Epithelial cell of esophagus (primary cell): ENCODE data around the gene SFXN4.

Source experiments
- DNase-seq: peaks from one replicate; pipeline ENCODE4 v3.0.0; 2010; ENCODE audit warnings: low read depth
- H3K4me3 ChIP-seq: 2 replicates; pipeline ENCODE4 v1.5.1; 2011; ENCODE audit warnings: mild to moderate bottlenecking, low read length, control low read depth
- TF ChIP-seq, protein P1 (sequence below): IDR thresholded peaks from 2 replicates; pipeline ENCODE4 v1.5.1; 2011; ENCODE audit warnings: low read depth, mild to moderate bottlenecking, low read length, control low read depth, inconsistent platforms; ENCODE audit not compliant: insufficient read depth; ENCODE audit errors: missing control alignments

Gene SFXN4

DNA sequence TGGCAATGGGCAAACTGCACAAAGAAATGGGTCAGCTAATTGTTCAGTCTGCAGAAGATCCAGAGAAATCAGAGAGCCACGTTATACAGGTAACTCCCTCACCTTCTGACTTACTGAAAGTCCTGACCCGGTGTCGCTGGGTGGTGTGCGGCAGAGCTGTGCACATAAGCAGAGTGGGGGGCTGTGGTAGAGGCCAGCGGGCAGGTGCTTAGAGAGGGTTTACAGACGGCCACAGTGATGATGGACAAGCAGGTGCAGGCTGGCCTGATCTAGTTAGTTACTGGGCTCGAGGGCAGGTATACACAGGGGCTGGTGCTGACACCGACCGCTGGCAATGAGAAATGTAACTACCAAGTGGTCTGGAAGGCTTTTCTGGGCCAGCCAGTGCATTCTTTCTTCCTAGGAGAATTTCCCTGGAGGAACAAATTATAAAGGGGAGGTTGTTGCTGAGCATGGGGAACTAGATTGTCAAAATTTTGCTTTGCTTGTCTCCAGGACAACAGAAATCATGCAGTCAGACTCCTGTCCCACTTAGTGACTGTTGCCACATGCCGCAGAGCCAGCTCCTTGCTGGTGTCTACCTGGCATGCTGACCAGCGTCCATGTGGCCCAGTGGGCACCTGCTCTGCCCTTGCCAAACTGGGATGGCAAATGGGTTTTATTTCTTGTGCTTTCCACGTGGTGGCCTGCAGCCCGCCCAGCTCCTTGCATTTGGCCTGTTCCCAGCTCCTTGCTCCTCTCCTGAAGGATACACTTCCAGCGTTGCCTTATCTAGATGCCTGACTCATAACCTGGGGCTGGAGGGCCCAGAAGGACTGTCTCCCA lies 32.8 kb downstream of the SFXN4 start:
- no peak overlapping the region for H3K4me3 ChIP-seq
- TF ChIP-seq, protein P1, sequence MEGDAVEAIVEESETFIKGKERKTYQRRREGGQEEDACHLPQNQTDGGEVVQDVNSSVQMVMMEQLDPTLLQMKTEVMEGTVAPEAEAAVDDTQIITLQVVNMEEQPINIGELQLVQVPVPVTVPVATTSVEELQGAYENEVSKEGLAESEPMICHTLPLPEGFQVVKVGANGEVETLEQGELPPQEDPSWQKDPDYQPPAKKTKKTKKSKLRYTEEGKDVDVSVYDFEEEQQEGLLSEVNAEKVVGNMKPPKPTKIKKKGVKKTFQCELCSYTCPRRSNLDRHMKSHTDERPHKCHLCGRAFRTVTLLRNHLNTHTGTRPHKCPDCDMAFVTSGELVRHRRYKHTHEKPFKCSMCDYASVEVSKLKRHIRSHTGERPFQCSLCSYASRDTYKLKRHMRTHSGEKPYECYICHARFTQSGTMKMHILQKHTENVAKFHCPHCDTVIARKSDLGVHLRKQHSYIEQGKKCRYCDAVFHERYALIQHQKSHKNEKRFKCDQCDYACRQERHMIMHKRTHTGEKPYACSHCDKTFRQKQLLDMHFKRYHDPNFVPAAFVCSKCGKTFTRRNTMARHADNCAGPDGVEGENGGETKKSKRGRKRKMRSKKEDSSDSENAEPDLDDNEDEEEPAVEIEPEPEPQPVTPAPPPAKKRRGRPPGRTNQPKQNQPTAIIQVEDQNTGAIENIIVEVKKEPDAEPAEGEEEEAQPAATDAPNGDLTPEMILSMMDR, result no peak
- DNase-seq, result no peak

DNA sequence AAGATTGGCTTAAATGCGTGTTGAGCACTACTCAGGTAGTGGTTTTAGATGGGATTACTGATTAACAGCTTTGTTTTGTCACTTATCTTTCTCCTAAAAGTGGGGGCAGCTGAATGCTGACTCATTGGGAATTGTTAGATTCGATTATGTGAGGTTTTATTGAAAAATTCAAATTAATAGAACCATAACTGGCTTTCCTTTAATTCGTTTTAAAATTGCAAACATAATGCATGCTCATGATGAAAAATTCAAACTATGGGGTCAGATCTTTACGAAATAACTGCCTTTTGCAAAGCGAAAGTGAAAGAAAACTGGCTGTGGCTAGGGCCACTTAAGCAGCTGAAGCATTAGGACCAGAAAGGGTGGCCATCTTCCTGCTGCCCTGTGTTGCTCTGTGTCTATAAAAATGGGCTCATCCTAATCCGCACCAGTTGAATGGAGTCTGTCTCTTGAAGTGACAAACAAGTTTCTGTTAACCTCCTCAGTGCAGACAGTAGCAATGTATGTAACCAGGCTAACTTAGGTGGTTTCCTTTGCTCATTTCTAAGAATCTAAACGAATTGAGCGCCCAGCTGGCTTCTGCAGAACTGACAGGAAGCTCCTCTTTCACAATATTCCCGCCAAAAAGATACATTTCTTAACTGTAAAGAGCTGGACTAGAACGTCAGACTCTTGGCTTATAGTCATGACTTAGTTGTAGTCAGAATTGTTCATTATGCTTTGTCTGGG lies 33.8 kb downstream of the SFXN4 start:
- TF ChIP-seq, protein P1, result no peak
- no peak overlapping the region for H3K4me3 ChIP-seq
- no peak for DNase-seq

DNA sequence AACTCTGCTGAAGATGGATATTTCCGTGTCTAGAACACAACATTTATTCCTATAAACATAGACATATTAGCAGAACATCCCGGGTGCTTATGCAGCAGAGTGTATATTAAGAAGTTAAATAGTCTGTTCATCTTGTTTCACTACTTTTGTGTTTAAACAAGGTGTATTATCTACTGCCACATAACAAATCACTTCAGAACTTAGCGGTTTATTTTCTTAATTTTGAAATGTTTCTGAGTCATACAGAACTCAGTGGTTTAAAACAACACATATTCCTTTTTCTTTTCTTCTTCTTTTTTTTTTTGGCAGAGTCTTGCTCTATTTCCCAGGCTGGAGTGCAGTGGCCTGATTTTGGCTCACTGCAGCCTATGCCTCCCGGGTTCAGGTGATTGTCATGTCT lies 35.8 kb downstream of the SFXN4 start:
- H3K4me3 ChIP-seq, result no peak overlapping the region
- TF ChIP-seq, protein P1, result no peak
- DNase-seq, result no peak

DNA sequence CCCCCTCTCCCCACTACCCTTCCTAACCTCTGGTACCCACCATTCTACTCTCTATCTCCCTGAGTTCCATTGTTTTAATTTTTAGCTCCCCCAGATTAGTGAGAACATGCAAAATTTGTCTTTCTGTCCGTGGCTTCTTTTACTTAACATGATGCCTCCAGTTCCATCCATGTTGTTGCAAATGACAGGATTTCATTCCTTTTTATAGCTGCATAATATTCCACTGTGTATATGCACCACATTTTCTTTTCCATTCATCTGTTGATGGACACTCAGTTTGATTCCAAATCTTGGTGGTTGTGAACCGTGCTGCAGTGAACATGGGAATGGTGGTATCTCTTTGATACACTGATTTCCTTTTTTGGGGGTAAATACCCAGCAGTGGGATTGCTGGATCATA lies 39.6 kb downstream of the SFXN4 start:
- H3K4me3 ChIP-seq, result no peak overlapping the region
- TF ChIP-seq, protein P1, result no peak
- no peak for DNase-seq

DNA sequence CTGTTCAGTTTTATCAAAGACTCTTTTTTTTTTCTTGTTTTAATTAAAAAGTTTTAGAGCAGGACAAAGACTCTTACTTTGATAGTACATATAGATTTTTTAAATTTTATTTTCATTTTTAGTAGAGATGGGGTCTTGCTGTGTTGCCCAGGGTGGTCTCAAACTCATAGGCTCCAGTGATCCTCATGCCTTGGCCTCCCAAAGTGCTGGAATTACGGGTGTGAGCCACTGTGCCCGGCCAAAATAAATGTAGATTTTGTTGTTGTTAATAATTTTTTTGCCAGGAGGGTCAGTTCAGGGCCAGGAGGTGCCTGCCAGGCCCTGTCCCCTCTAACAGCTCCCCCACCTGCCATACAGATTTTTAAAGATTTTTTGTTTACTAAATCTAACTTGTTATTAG lies 44.6 kb downstream of the SFXN4 start:
- TF ChIP-seq, protein P1, result no peak
- H3K4me3 ChIP-seq, result no peak overlapping the region
- DNase-seq, result no peak

DNA sequence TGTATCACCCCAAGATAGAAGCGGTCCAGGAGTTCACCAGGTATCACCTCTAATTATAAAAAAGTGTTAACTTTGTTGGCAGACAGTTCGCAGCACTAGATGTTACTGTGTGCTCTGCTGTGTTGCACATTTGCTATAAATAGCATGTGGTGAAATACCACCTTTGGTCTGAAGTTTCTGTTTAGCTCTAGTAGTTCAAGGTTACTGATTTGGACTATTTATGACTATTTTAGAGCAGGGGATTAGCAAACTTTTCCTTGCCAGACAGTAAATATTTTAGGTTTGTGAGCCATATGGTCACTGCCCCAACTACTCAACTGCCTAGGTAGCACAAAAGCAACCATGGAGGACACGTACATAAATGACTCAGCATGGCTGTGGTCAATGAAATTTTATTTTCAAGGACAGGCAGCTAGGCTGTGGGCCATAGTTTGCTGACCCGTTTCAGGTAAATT lies 45.1 kb downstream of the SFXN4 start:
- H3K4me3 ChIP-seq, result no peak overlapping the region
- no peak for DNase-seq
- TF ChIP-seq, protein P1, result no peak

DNA sequence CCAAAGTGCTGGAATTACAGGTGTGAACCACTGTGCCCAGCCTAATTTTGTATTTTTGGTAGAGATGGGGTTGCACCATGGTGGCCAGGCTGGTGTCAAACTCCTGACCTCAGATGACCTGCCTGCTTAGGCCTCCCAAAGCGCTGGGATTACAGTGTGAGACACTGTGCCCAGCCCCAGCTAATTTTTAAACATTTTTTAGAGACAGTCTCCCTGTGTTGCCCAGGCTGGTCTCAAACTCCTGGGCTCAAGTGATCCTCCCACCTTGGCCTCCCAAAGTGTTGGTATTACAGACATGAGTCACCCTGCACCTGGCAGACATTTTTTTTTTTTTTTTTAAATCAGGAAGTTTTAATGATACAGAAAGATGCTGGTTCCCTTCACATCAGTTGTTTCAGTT lies 46.1 kb downstream of the SFXN4 start:
- TF ChIP-seq, protein P1, result no peak
- H3K4me3 ChIP-seq, result no peak overlapping the region
- DNase-seq, result no peak
